HEK293T (cell line): Measurements from ENCODE around the gene PTPRCAP.

ENCODE experiments used
- BHLHE40 ChIP-seq: fragments of 450-650 bp; IDR thresholded peaks from 2 replicates; pipeline ENCODE4 v1.6.1; 2016; ENCODE audit warnings: mild to moderate bottlenecking, moderate library complexity, borderline replicate concordance
- ELF4 ChIP-seq: fragments of 450-650 bp; IDR thresholded peaks from 2 replicates; pipeline ENCODE4 v1.6.1; 2017; ENCODE audit warnings: antibody characterized with exemption
- FOXA1 ChIP-seq: fragments of 450-650 bp; IDR thresholded peaks from 2 replicates; pipeline ENCODE4 v1.6.1; 2016; ENCODE audit warnings: mild to moderate bottlenecking
- FOXM1 ChIP-seq: fragments of 450-650 bp; IDR thresholded peaks from 2 replicates; pipeline ENCODE4 v1.6.1; 2017; ENCODE audit warnings: mild to moderate bottlenecking, borderline replicate concordance
- LEF1 ChIP-seq: fragments of 450-650 bp; IDR thresholded peaks from 2 replicates; pipeline ENCODE4 v1.6.1; 2017; ENCODE audit warnings: mild to moderate bottlenecking, borderline replicate concordance
- NFRKB ChIP-seq: fragments of 450-650 bp; IDR thresholded peaks from 2 replicates; pipeline ENCODE4 v1.6.1; 2016; ENCODE audit warnings: mild to moderate bottlenecking, moderate library complexity
- PKNOX1 ChIP-seq: fragments of 450-650 bp; IDR thresholded peaks from 2 replicates; pipeline ENCODE4 v1.6.1; 2016
- SUZ12 ChIP-seq: fragments of 450-650 bp; IDR thresholded peaks from 2 replicates; pipeline ENCODE4 v1.6.1; 2016; ENCODE audit warnings: mild to moderate bottlenecking
- TARDBP ChIP-seq: fragments of 450-650 bp; IDR thresholded peaks from 2 replicates; pipeline ENCODE4 v1.6.1; 2016

DNA sequence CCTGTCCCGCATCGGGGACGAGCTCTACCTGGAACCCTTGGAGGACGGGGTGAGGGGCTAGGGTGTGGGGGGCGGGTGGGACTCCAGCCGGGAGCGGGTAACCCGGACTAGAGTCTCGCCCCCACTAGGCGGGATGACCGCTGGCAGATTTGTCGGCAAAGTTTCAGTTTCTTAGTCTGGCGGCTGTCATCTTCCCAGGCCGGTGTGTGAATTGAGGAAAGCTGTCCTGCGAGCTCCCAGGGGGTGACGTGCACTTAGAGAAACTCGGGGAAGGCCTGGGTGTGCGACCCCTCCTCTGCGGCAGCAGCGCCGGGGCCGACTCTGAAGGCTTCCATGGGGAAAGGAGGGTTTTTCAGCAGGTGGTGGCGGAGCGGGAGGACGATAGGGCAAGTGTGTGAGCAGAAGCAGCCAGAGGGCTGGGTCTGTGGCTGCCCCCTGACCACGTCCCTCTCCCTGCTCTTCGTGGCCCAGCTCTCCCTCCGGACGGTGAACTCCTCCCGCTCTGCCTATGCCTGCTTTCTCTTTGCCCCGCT, 45.2 kb downstream of the PTPRCAP start:
- TF ChIP-seq ELF4 (no peak), NFRKB (no peak), BHLHE40 (no peak), PKNOX1 (no peak), SUZ12 (no peak), TARDBP (no peak), FOXA1 (no peak), LEF1 (no peak), FOXM1 (no peak)
